A673 (cell line): ENCODE data around the gene DSE. TPM values are rescaled to one million over a fixed set of nuclear protein-coding genes. Genes with fewer than 3 reads are reported as not detected.

Experiments used
- BruUV-seq: library from RNA; stranded (reverse); fragments of 400-500 nt; replicated peaks from 2 replicates; lab custom pipeline; 2021; lab: Mats Ljungman, UMichigan
- CTCF ChIA-PET: fragments of 300-600 bp; sonication (Branson Sonifier 250); formaldehyde crosslinking; loops from one replicate; lab custom pipeline; 2022; ENCODE audit warnings: antibody characterized with exemption; lab: Charles Lee
- POLR2A ChIA-PET: fragments of 300-600 bp; sonication (Branson Sonifier 250); formaldehyde crosslinking; loops from one replicate; lab custom pipeline; 2022; ENCODE audit warnings: antibody characterized with exemption; ENCODE audit not compliant: low non-redundant PET; lab: Charles Lee
- DNase-seq: peaks from one replicate; pipeline ENCODE4 v3.0.0-alpha.2; 2015; ENCODE audit warnings: low spot score
- H3K27ac ChIP-seq: fragments of 200-600 bp; sonication (generic); 2 replicates; pipeline ENCODE4 v1.5.1; 2016; ENCODE audit warnings: mixed run types, low read depth, mild to moderate bottlenecking, mixed read lengths, antibody characterized with exemption, low read length; ENCODE audit not compliant: poor library complexity, severe bottlenecking
- H3K27me3 ChIP-seq: fragments of 200-600 bp; sonication (generic); replicated peaks from 2 replicates; pipeline ENCODE4 v1.6.1; 2017; ENCODE audit warnings: mixed run types, low read depth, mild to moderate bottlenecking, mixed read lengths, antibody characterized with exemption, low read length; ENCODE audit not compliant: insufficient read depth, poor library complexity
- H3K36me3 ChIP-seq: fragments of 200-600 bp; sonication (generic); 2 replicates; pipeline ENCODE4 v1.6.1; 2016; ENCODE audit warnings: mixed run types, mild to moderate bottlenecking, mixed read lengths, antibody characterized with exemption, low read length; ENCODE audit not compliant: insufficient read depth, poor library complexity, severe bottlenecking
- H3K4me1 ChIP-seq: fragments of 200-600 bp; sonication (generic); 2 replicates; pipeline ENCODE4 v1.6.1; 2017; ENCODE audit warnings: mixed run types, mild to moderate bottlenecking, mixed read lengths, antibody characterized with exemption, low read length; ENCODE audit not compliant: insufficient read depth, poor library complexity, severe bottlenecking
- H3K4me3 ChIP-seq: fragments of 200-600 bp; sonication (generic); 2 replicates; pipeline ENCODE4 v1.5.1; 2016; ENCODE audit warnings: low read depth, mixed run types, mild to moderate bottlenecking, mixed read lengths, low read length; ENCODE audit not compliant: poor library complexity, severe bottlenecking
- H3K9me3 ChIP-seq: fragments of 200-600 bp; sonication (generic); 2 replicates; pipeline ENCODE4 v1.6.1; 2016; ENCODE audit warnings: mixed run types, low read depth, mild to moderate bottlenecking, mixed read lengths, antibody characterized with exemption, low read length; ENCODE audit not compliant: poor library complexity, severe bottlenecking
- EZH2 ChIP-seq: fragments of 200-600 bp; sonication (generic); IDR thresholded peaks from 2 replicates; pipeline ENCODE4 v1.6.1; 2017; ENCODE audit warnings: borderline replicate concordance, low read depth, mild to moderate bottlenecking, mixed read lengths, antibody characterized with exemption, low read length; ENCODE audit not compliant: poor library complexity, severe bottlenecking
- intact Hi-C: fragments of 100-400 bp; cut with micrococcal nuclease; formaldehyde crosslinking; loops from one replicate; pipeline ENCODE4 v1.10.0; 2022; ENCODE audit not compliant: unreplicated experiment
- total RNA-seq: library from RNA; stranded (reverse); gene quantifications from 2 replicates; pipeline ENCODE4 v1.2.3, GENCODE V29; 2021
- TF ChIP-seq, protein P1 (sequence below): fragments of 300-800, 200-600 bp; sonication (generic); conservative IDR thresholded peaks from 2 replicates; pipeline ENCODE4 v1.5.1; 2017; ENCODE audit warnings: low read depth, mild to moderate bottlenecking, antibody characterized with exemption, low read length, moderate library complexity, mixed read lengths

The DSE gene
- total RNA-seq, 1 experiment from 2014 or later, result 31.4 TPM

DNA sequence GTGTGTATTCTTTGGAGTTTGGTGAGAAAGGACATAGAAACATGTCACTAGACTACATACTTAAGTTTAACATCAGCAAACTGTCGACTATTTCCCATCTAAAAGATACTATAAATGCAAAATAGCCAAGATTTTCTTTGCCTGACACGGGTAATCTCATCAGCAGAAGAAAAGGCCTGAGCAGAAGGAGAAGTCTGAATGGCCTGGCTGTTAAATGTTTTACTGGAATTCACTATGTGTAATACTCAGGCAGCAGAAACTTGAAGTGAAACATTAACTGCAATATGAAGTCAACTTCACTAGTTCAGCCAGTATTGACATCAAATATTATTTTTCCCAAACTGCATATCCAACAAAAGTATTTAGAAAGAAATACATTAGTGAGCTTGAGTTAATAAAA, 6.4 kb upstream of the DSE start:
- CTCF ChIA-PET, result no interaction called here
- intact Hi-C loops, result no loop called here

DNA sequence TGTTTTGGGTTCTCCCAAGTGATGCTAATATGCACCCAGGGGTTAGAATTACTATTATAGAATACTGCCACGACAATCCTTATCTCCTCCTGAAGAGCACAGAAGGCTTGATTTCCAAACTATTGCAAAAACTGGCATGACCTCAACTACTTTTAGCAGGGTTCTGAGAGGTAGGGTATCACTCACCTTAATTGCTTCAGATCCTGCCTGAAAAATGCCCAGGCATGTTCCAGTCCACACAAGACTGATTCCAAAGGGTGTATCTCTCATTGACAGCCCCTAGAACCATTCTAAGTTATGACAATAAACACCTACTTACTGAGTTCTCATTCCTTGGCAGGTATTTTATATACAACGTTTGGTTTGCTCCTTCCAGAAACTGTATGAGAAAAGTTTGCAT, 5.0 kb upstream of the DSE start:
- no peak for TF ChIP-seq EZH2
- TF ChIP-seq, protein P1, sequence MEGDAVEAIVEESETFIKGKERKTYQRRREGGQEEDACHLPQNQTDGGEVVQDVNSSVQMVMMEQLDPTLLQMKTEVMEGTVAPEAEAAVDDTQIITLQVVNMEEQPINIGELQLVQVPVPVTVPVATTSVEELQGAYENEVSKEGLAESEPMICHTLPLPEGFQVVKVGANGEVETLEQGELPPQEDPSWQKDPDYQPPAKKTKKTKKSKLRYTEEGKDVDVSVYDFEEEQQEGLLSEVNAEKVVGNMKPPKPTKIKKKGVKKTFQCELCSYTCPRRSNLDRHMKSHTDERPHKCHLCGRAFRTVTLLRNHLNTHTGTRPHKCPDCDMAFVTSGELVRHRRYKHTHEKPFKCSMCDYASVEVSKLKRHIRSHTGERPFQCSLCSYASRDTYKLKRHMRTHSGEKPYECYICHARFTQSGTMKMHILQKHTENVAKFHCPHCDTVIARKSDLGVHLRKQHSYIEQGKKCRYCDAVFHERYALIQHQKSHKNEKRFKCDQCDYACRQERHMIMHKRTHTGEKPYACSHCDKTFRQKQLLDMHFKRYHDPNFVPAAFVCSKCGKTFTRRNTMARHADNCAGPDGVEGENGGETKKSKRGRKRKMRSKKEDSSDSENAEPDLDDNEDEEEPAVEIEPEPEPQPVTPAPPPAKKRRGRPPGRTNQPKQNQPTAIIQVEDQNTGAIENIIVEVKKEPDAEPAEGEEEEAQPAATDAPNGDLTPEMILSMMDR, result no peak
- no TSS peak for BruUV-seq
- Histone ChIP-seq H3K27ac (no peak overlapping the region), H3K9me3 (no peaks in the 10 kb centered on the region), H3K4me3 (no peak overlapping the region), H3K27me3 (no peaks in the 10 kb centered on the region), H3K4me1 (no peaks in the 10 kb centered on the region), H3K36me3 (no peaks in the 10 kb centered on the region)
- intact Hi-C loops, result no loop called here
- POLR2A ChIA-PET, result no interaction called here
- CTCF ChIA-PET, result no interaction called here
- no peak for DNase-seq

More for the DNA sequence above, 6.4 kb upstream of the DSE start:
- H3K4me1 ChIP-seq, result no peaks in the 10 kb centered on the region
- H3K9me3 ChIP-seq, result no peaks in the 10 kb centered on the region
- H3K27ac ChIP-seq, result no peak overlapping the region
- POLR2A ChIA-PET, result no interaction called here
- H3K4me3 ChIP-seq, result no peak overlapping the region
- no peaks in the 10 kb centered on the region for H3K36me3 ChIP-seq
- no TSS peak for BruUV-seq
- no peak for DNase-seq
- no peaks in the 10 kb centered on the region for H3K27me3 ChIP-seq
- TF ChIP-seq EZH2, result no peak
- TF ChIP-seq, protein P1, result no peak

DNA sequence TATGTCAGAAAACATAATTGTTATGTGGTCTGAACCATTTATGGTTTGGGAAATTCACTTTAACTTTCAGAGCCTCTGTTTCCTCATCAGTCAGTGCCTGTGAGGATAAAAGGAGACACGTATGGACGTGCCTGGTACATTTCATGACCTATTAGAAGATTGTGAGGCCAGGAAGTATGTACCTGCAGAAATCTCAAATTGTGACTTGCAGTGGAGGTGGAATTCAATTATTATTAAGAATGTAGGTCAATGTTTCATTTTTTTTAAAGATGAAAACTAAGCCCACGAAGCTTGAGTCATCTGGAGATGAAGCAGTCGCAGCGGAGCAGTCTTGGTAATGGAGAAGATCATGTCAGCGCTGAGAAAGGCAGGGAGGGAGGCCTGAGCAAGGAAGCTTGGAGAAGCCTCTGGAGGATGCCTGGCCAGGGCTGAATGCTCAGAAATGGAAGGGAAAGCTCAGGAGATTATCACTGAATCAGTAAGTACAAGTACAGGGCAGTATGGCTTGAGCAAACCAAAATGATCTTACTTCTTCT, 3.9 kb upstream of the DSE start:
- Histone ChIP-seq H3K9me3 (no peaks in the 10 kb centered on the region), H3K27me3 (no peaks in the 10 kb centered on the region), H3K27ac (no peak overlapping the region), H3K4me1 (no peaks in the 10 kb centered on the region), H3K36me3 (no peaks in the 10 kb centered on the region), H3K4me3 (no peak overlapping the region)
- no peak for DNase-seq
- intact Hi-C loops, result no loop called here
- ChIA-PET CTCF (no interaction called here), POLR2A (no interaction called here)
- BruUV-seq, result no TSS peak
- TF ChIP-seq EZH2, result no peak
- TF ChIP-seq, protein P1, result no peak
